CD8-positive, alpha-beta memory T cell (primary cell): ENCODE data around the gene ATP2C2. TPM values are rescaled to one million over a fixed set of nuclear protein-coding genes. Genes with fewer than 3 reads are reported as not detected.

ENCODE experiments used
- CTCF ChIA-PET: fragments of 350-600 bp; sonication (Branson Sonifier 250); formaldehyde crosslinking; loops from one replicate; lab custom pipeline; 2021; ENCODE audit warnings: antibody characterized with exemption; lab: Charles Lee
- POLR2A ChIA-PET: fragments of 350-600 bp; sonication (Branson Sonifier 250); formaldehyde crosslinking; loops from one replicate; lab custom pipeline; 2021; ENCODE audit warnings: antibody characterized with exemption; lab: Charles Lee
- DNase-seq, 5 donors: peaks; one replicate each; pipeline versions ENCODE4 v3.0.0 to v3.0.0-alpha.2; 2020 to 2022; ENCODE audit warnings: mixed read lengths in 1 of 5
- H3K27ac ChIP-seq: one replicate; pipeline ENCODE4 v1.7.0; 2013; ENCODE audit warnings: low read depth, mild to moderate bottlenecking, low read length, moderate library complexity
- H3K27me3 ChIP-seq: 2 replicates; pipeline ENCODE4 v1.7.0; 2013; ENCODE audit warnings: low read length, mild to moderate bottlenecking; ENCODE audit not compliant: insufficient read depth, poor library complexity, severe bottlenecking
- H3K36me3 ChIP-seq: 2 replicates; pipeline ENCODE4 v1.7.0; 2013; ENCODE audit warnings: mild to moderate bottlenecking, low read length, moderate library complexity; ENCODE audit not compliant: insufficient read depth
- H3K4me1 ChIP-seq: 2 replicates; pipeline ENCODE4 v1.7.0; 2013; ENCODE audit warnings: mild to moderate bottlenecking, low read length, moderate library complexity; ENCODE audit not compliant: insufficient read depth
- H3K4me3 ChIP-seq: 2 replicates; pipeline ENCODE4 v1.7.0; 2013; ENCODE audit warnings: mild to moderate bottlenecking, low read length
- H3K9me3 ChIP-seq: 2 replicates; pipeline ENCODE4 v1.7.0; 2013; ENCODE audit warnings: mild to moderate bottlenecking, low read length
- H3K27ac Mint-ChIP-seq, 8 donors: one replicate each; pipeline ENCODE4 v1.8.0; 2020 to 2021; ENCODE audit warnings: mixed read lengths in 8 of 8, mild to moderate bottlenecking in 6 of 8, inconsistent platforms in 3 of 8, moderate library complexity in 3 of 8
- H3K27me3 Mint-ChIP-seq, 2 donors: one replicate each; pipeline ENCODE4 v1.8.0; 2020 to 2021; ENCODE audit warnings: mixed read lengths in 2 of 2, mild to moderate bottlenecking in 1 of 2, moderate library complexity in 1 of 2
- H3K36me3 Mint-ChIP-seq, 3 donors: one replicate each; pipeline ENCODE4 v1.8.0; 2020 to 2021; ENCODE audit warnings: mixed read lengths in 3 of 3, inconsistent platforms in 1 of 3, mild to moderate bottlenecking in 1 of 3
- H3K4me1 Mint-ChIP-seq, 3 donors: one replicate each; pipeline ENCODE4 v1.8.0; 2020 to 2021; ENCODE audit warnings: mixed read lengths in 3 of 3, inconsistent platforms in 1 of 3, mild to moderate bottlenecking in 1 of 3
- H3K4me3 Mint-ChIP-seq, 7 donors: one replicate each; pipeline ENCODE4 v1.8.0; 2020 to 2021; ENCODE audit warnings: mixed read lengths in 7 of 7, mild to moderate bottlenecking in 6 of 7, moderate library complexity in 4 of 7, inconsistent platforms in 2 of 7
- H3K9me3 Mint-ChIP-seq, 5 donors: one replicate each; pipeline ENCODE4 v1.8.0; 2020 to 2022; ENCODE audit warnings: mixed read lengths in 5 of 5, mild to moderate bottlenecking in 3 of 5, moderate library complexity in 2 of 5, inconsistent platforms in 1 of 5
- polyA plus RNA-seq: library from polyadenylated mRNA; unstranded; fragments of 300-500 nt; fragmentation: Illumina TruSeq; gene quantifications from one replicate; pipeline ENCODE4 v1.2.3, GENCODE V29; 2021
- total RNA-seq, 2 experiments: library from RNA; stranded (reverse); gene quantifications; one replicate each; pipeline ENCODE4 v1.2.3, GENCODE V29; 2021

ATP2C2 gene
- total and polyA plus RNA-seq, 3 experiments from 2014 or later, result not detected

- no peak overlapping the region for H3K4me3 ChIP-seq
- POLR2A ChIA-PET, result no interaction called here
- Mint-ChIP-seq H3K36me3 (peaks cover 0 to 1% (median 0%) of the 10 kb centered on the region in 3 donors), H3K27me3 (peaks cover 30 to 56% of the 10 kb centered on the region in 2 donors), H3K27ac (no peak overlapping the region), H3K4me1 (peaks cover 0 to 4% (median 0%) of the 10 kb centered on the region in 3 donors), H3K9me3 (peaks cover 0 to 2% (median 0%) of the 10 kb centered on the region in 5 donors), H3K4me3 (no peak overlapping the region)
- peaks cover 14% of the 10 kb centered on the region for H3K27me3 ChIP-seq
- no peaks in the 10 kb centered on the region for H3K4me1 ChIP-seq
- H3K36me3 ChIP-seq, result no peaks in the 10 kb centered on the region
- no peak for DNase-seq
- H3K27ac ChIP-seq, result no peak overlapping the region
- H3K9me3 ChIP-seq, result no peaks in the 10 kb centered on the region
- CTCF ChIA-PET, result no interaction called here
These were observed 5.7 kb downstream of the ATP2C2 start for GRCh38 chr16:84373907-84374489.

GRCh38 chr16:84378099-84378498, 9.8 kb downstream of the ATP2C2 start:
- Mint-ChIP-seq H3K4me3 (no peak overlapping the region), H3K9me3 (peaks cover 0 to 2% (median 0%) of the 10 kb centered on the region in 5 donors), H3K27me3 (peaks cover 22 to 47% of the 10 kb centered on the region in 2 donors), H3K27ac (no peak overlapping the region), H3K36me3 (no peaks in the 10 kb centered on the region), H3K4me1 (peaks cover 0 to 2% (median 0%) of the 10 kb centered on the region in 3 donors)
- H3K36me3 ChIP-seq, result no peaks in the 10 kb centered on the region
- H3K4me3 ChIP-seq, result no peak overlapping the region
- H3K9me3 ChIP-seq, result no peaks in the 10 kb centered on the region
- DNase-seq, result no peak
- no peak overlapping the region for H3K27ac ChIP-seq
- H3K4me1 ChIP-seq, result no peaks in the 10 kb centered on the region
- peaks cover 3% of the 10 kb centered on the region for H3K27me3 ChIP-seq
- ChIA-PET CTCF (no interaction called here), POLR2A (no interaction called here)

GRCh38 chr16:84378567-84378966, 10.2 kb downstream of the ATP2C2 start:
- H3K27ac ChIP-seq, result no peak overlapping the region
- Mint-ChIP-seq H3K36me3 (no peaks in the 10 kb centered on the region), H3K9me3 (peaks cover 0 to 2% (median 0%) of the 10 kb centered on the region in 5 donors), H3K4me3 (no peak overlapping the region), H3K4me1 (peaks cover 0 to 2% (median 0%) of the 10 kb centered on the region in 3 donors), H3K27me3 (peaks cover 20 to 44% of the 10 kb centered on the region in 2 donors), H3K27ac (no peak overlapping the region)
- H3K9me3 ChIP-seq, result no peaks in the 10 kb centered on the region
- H3K36me3 ChIP-seq, result no peaks in the 10 kb centered on the region
- peaks cover 3% of the 10 kb centered on the region for H3K27me3 ChIP-seq
- H3K4me1 ChIP-seq, result no peaks in the 10 kb centered on the region
- no peak for DNase-seq
- CTCF ChIA-PET, result no interaction called here
- no peak overlapping the region for H3K4me3 ChIP-seq
- POLR2A ChIA-PET, result no interaction called here

GRCh38 chr16:84379008-84379708, 10.8 kb downstream of the ATP2C2 start:
- Mint-ChIP-seq H3K36me3 (no peaks in the 10 kb centered on the region), H3K4me3 (no peak overlapping the region), H3K27ac (no peak overlapping the region), H3K4me1 (peaks cover 0 to 2% (median 0%) of the 10 kb centered on the region in 3 donors), H3K9me3 (peaks cover 0 to 2% (median 0%) of the 10 kb centered on the region in 5 donors), H3K27me3 (peaks cover 19 to 40% of the 10 kb centered on the region in 2 donors)
- H3K9me3 ChIP-seq, result no peaks in the 10 kb centered on the region
- H3K4me3 ChIP-seq, result no peak overlapping the region
- H3K36me3 ChIP-seq, result no peaks in the 10 kb centered on the region
- H3K27ac ChIP-seq, result no peak overlapping the region
- peaks cover 3% of the 10 kb centered on the region for H3K27me3 ChIP-seq
- ChIA-PET CTCF (no interaction called here), POLR2A (no interaction called here)
- no peaks in the 10 kb centered on the region for H3K4me1 ChIP-seq
- DNase-seq, result no peak

GRCh38 chr16:84379709-84380362, 11.5 kb downstream of the ATP2C2 start:
- POLR2A ChIA-PET, result no interaction called here

GRCh38 chr16:84380405-84380804, 12.1 kb downstream of the ATP2C2 start:
- Histone ChIP-seq H3K36me3 (no peaks in the 10 kb centered on the region), H3K4me1 (no peaks in the 10 kb centered on the region), H3K4me3 (no peak overlapping the region), H3K9me3 (no peaks in the 10 kb centered on the region), H3K27ac (no peak overlapping the region), H3K27me3 (peaks cover 3% of the 10 kb centered on the region)
- H3K4me1 Mint-ChIP-seq, result peaks cover 0 to 2% (median 0%) of the 10 kb centered on the region in 3 donors
- ChIA-PET CTCF (no interaction called here), POLR2A (no interaction called here)
- no peak overlapping the region for H3K4me3 Mint-ChIP-seq
- H3K36me3 Mint-ChIP-seq, result no peaks in the 10 kb centered on the region
- H3K27me3 Mint-ChIP-seq, result peaks cover 18 to 47% of the 10 kb centered on the region in 2 donors
- no peak overlapping the region for H3K27ac Mint-ChIP-seq
- H3K9me3 Mint-ChIP-seq, result peaks cover 0 to 5% (median 2%) of the 10 kb centered on the region in 5 donors
- no peak for DNase-seq

More at GRCh38 chr16:84379709-84380362, 11.5 kb downstream of the ATP2C2 start:
- Histone ChIP-seq H3K4me3 (no peak overlapping the region), H3K27ac (no peak overlapping the region), H3K27me3 (peaks cover 3% of the 10 kb centered on the region), H3K36me3 (no peaks in the 10 kb centered on the region), H3K4me1 (no peaks in the 10 kb centered on the region), H3K9me3 (no peaks in the 10 kb centered on the region)
- H3K4me3 Mint-ChIP-seq, result no peak overlapping the region
- DNase-seq, result no peak
- peaks cover 18 to 42% of the 10 kb centered on the region in 2 donors for H3K27me3 Mint-ChIP-seq
- H3K4me1 Mint-ChIP-seq, result peaks cover 0 to 2% (median 0%) of the 10 kb centered on the region in 3 donors
- CTCF ChIA-PET, result no interaction called here
- H3K36me3 Mint-ChIP-seq, result no peaks in the 10 kb centered on the region
- H3K27ac Mint-ChIP-seq, result no peak overlapping the region
- H3K9me3 Mint-ChIP-seq, result peaks cover 0 to 2% (median 0%) of the 10 kb centered on the region in 5 donors

GRCh38 chr16:84382396-84382795, 14.1 kb downstream of the ATP2C2 start:
- Histone ChIP-seq H3K9me3 (no peaks in the 10 kb centered on the region), H3K4me1 (no peaks in the 10 kb centered on the region), H3K36me3 (no peaks in the 10 kb centered on the region), H3K4me3 (no peak overlapping the region), H3K27ac (no peak overlapping the region), H3K27me3 (no peaks in the 10 kb centered on the region)
- Mint-ChIP-seq H3K4me3 (no peak overlapping the region), H3K9me3 (peaks cover 0 to 10% (median 6%) of the 10 kb centered on the region in 5 donors), H3K27me3 (peaks cover 15 to 42% of the 10 kb centered on the region in 2 donors), H3K36me3 (no peaks in the 10 kb centered on the region), H3K4me1 (peaks cover 0 to 2% (median 0%) of the 10 kb centered on the region in 3 donors), H3K27ac (no peak overlapping the region)
- ChIA-PET POLR2A (no interaction called here), CTCF (no interaction called here)
- no peak for DNase-seq

GRCh38 chr16:84383106-84383505, 14.8 kb downstream of the ATP2C2 start:
- POLR2A ChIA-PET, result no interaction called here
- no peaks in the 10 kb centered on the region for H3K9me3 ChIP-seq
- no peaks in the 10 kb centered on the region for H3K36me3 ChIP-seq
- CTCF ChIA-PET, result no interaction called here
- Mint-ChIP-seq H3K4me1 (peaks cover 0 to 2% (median 0%) of the 10 kb centered on the region in 3 donors), H3K27me3 (peaks cover 13 to 38% of the 10 kb centered on the region in 2 donors), H3K27ac (no peak overlapping the region), H3K4me3 (no peak overlapping the region), H3K9me3 (peaks cover 0 to 10% (median 6%) of the 10 kb centered on the region in 5 donors), H3K36me3 (no peaks in the 10 kb centered on the region)
- H3K4me1 ChIP-seq, result no peaks in the 10 kb centered on the region
- no peak for DNase-seq
- no peak overlapping the region for H3K4me3 ChIP-seq
- no peaks in the 10 kb centered on the region for H3K27me3 ChIP-seq
- H3K27ac ChIP-seq, result no peak overlapping the region
